GM18517 (cell line): ENCODE results near the gene SLC39A6.
"Not testable (repeated sequence)": the region's sequence is repeated elsewhere in the genome, so short reads cannot be mapped to it uniquely, and the experiment has no call there.

ENCODE experiments used
- ATAC-seq: cut with Tn5 transposase; IDR thresholded peaks from one replicate; pipeline ENCODE4 v1.9.1; 2021; ENCODE audit warnings: mild to moderate bottlenecking, moderate library complexity; ENCODE audit not compliant: unreplicated experiment

SLC39A6 gene

GRCh38 chr18:36101943-36102342 lies 27.2 kb downstream of the SLC39A6 start:
- no peak for ATAC-seq

- ATAC-seq, result no peak
Measured at GRCh38 chr18:36099311-36099710, 29.8 kb downstream of the SLC39A6 start.

GRCh38 chr18:36096955-36097354 lies 32.2 kb downstream of the SLC39A6 start:
- ATAC-seq, result no peak

- no peak for ATAC-seq
Measured at GRCh38 chr18:36095936-36096519, 33.1 kb downstream of the SLC39A6 start.

- no peak for ATAC-seq
Measured at GRCh38 chr18:36094431-36094830, 34.7 kb downstream of the SLC39A6 start.

GRCh38 chr18:36092116-36092515 lies 37.0 kb downstream of the SLC39A6 start:
- ATAC-seq, result not testable (repeated sequence)

- no peak for ATAC-seq
Measured at GRCh38 chr18:36089001-36089400, 40.1 kb downstream of the SLC39A6 start.

- ATAC-seq, result no peak
Measured at GRCh38 chr18:36088256-36088655, 40.9 kb downstream of the SLC39A6 start.

- ATAC-seq, result no peak
Measured at GRCh38 chr18:36086186-36086585, 43.0 kb downstream of the SLC39A6 start.

- no peak for ATAC-seq
Measured at GRCh38 chr18:36085195-36085594, 43.9 kb downstream of the SLC39A6 start.

GRCh38 chr18:36083729-36084128 lies 45.4 kb downstream of the SLC39A6 start:
- no peak for ATAC-seq

GRCh38 chr18:36081118-36081517 lies 48.0 kb downstream of the SLC39A6 start:
- not testable (repeated sequence) for ATAC-seq

GRCh38 chr18:36078751-36079529 lies 50.2 kb downstream of the SLC39A6 start:
- no peak for ATAC-seq

- not testable (repeated sequence) for ATAC-seq
Measured at GRCh38 chr18:36077764-36078163, 51.4 kb downstream of the SLC39A6 start.

GRCh38 chr18:36075862-36076587 lies 53.1 kb downstream of the SLC39A6 start:
- ATAC-seq, result no peak

GRCh38 chr18:36074435-36074834 lies 54.7 kb downstream of the SLC39A6 start:
- no peak for ATAC-seq

- no peak for ATAC-seq
Measured at GRCh38 chr18:36073676-36074075, 55.5 kb downstream of the SLC39A6 start.

- not testable (repeated sequence) for ATAC-seq
Measured at GRCh38 chr18:36072406-36072805, 56.7 kb downstream of the SLC39A6 start.

- ATAC-seq, result peak; percentile 92
Measured at GRCh38 chr18:36067055-36067957, 61.8 kb downstream of the SLC39A6 start, which contains the start of gene RPRD1A. Gene RPRD1A, minus strand, starts transcription at chr18:36067559. Its CDS starts 155 bp downstream, at chr18:36067404.

GRCh38 chr18:36066686-36067054 lies 62.5 kb downstream of the SLC39A6 start:
- peak; percentile 7 for ATAC-seq

- no peak for ATAC-seq
Measured at GRCh38 chr18:36066001-36066400, 63.1 kb downstream of the SLC39A6 start.
